Measurements from ENCODE around the gene USP16.

Gene USP16

GRCh38 chr21:29082046-29082815 lies 57.8 kb downstream of the USP16 start:
- H3K79me2 ChIP-seq (ENCODE audit: low read length), result peaks cover 11% of the 10 kb centered on the region; the same call in 1 of the 2 replicates

GRCh38 chr21:29083306-29083705 lies 58.8 kb downstream of the USP16 start:
- no peaks in the 10 kb centered on the region for H3K9me2 ChIP-seq (replicated peaks; ENCODE audit: insufficient read depth, low read length)
- peaks cover 20% of the 10 kb centered on the region for H3K4me1 ChIP-seq (ENCODE audit: low read length)
- H3K9me3 ChIP-seq (replicated peaks; ENCODE audit: insufficient read depth, low read length), result no peaks in the 10 kb centered on the region
- H3K79me2 ChIP-seq (ENCODE audit: low read length), result peaks cover 11% of the 10 kb centered on the region; the same call in 1 of the 2 replicates
- no peaks in the 10 kb centered on the region for H3K27me3 ChIP-seq (replicated peaks; ENCODE audit: insufficient read depth, low read length)
- no peak overlapping the region for H3K27ac ChIP-seq (ENCODE audit: low read length)
- no peaks in the 10 kb centered on the region for H3K36me3 ChIP-seq (replicated peaks; ENCODE audit: insufficient read depth, low read length)
- no peak for DNase-seq
- no peak overlapping the region for H3K9ac ChIP-seq (ENCODE audit: low read length)
- H4K20me1 ChIP-seq (ENCODE audit: insufficient read depth, low read length), result no peaks in the 10 kb centered on the region
- H3K4me2 ChIP-seq (ENCODE audit: low read depth, low read length), result no peak overlapping the region
- peaks cover 9% of the 10 kb centered on the region for H3F3A ChIP-seq (ENCODE audit: insufficient read depth, low read length)
- no peak overlapping the region for H3K4me3 ChIP-seq (ENCODE audit: low read length)
- H2AFZ ChIP-seq (ENCODE audit: low read length), result no peak overlapping the region
- TF ChIP-seq EZH2phosphoT487 (IDR thresholded peaks at IDR 0.05; ENCODE audit: low read length) (no peak), EZH2 (optimal IDR thresholded peaks at IDR 0.05; ENCODE audit: low read depth, low read length) (no peak)
- TF ChIP-seq, protein P1, sequence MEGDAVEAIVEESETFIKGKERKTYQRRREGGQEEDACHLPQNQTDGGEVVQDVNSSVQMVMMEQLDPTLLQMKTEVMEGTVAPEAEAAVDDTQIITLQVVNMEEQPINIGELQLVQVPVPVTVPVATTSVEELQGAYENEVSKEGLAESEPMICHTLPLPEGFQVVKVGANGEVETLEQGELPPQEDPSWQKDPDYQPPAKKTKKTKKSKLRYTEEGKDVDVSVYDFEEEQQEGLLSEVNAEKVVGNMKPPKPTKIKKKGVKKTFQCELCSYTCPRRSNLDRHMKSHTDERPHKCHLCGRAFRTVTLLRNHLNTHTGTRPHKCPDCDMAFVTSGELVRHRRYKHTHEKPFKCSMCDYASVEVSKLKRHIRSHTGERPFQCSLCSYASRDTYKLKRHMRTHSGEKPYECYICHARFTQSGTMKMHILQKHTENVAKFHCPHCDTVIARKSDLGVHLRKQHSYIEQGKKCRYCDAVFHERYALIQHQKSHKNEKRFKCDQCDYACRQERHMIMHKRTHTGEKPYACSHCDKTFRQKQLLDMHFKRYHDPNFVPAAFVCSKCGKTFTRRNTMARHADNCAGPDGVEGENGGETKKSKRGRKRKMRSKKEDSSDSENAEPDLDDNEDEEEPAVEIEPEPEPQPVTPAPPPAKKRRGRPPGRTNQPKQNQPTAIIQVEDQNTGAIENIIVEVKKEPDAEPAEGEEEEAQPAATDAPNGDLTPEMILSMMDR (IDR thresholded peaks at IDR 0.05; ENCODE audit: low read length), result no peak

More at GRCh38 chr21:29082046-29082815, 57.8 kb downstream of the USP16 start:
- Histone ChIP-seq H2AFZ (ENCODE audit: low read length) (no peak overlapping the region), H3K27me3 (replicated peaks; ENCODE audit: insufficient read depth, low read length) (no peaks in the 10 kb centered on the region), H3K9me2 (replicated peaks; ENCODE audit: insufficient read depth, low read length) (no peaks in the 10 kb centered on the region), H3K9ac (ENCODE audit: low read length) (no peak overlapping the region), H3K4me1 (ENCODE audit: low read length) (peaks cover 21% of the 10 kb centered on the region), H4K20me1 (ENCODE audit: insufficient read depth, low read length) (no peaks in the 10 kb centered on the region), H3K27ac (ENCODE audit: low read length) (no peak overlapping the region), H3K36me3 (replicated peaks; ENCODE audit: insufficient read depth, low read length) (no peaks in the 10 kb centered on the region), H3F3A (ENCODE audit: insufficient read depth, low read length) (peaks cover 17% of the 10 kb centered on the region), H3K4me2 (ENCODE audit: low read depth, low read length) (no peak overlapping the region), H3K9me3 (replicated peaks; ENCODE audit: insufficient read depth, low read length) (no peaks in the 10 kb centered on the region), H3K4me3 (ENCODE audit: low read length) (no peak overlapping the region)
- TF ChIP-seq EZH2 (optimal IDR thresholded peaks at IDR 0.05; ENCODE audit: low read depth, low read length) (no peak), EZH2phosphoT487 (IDR thresholded peaks at IDR 0.05; ENCODE audit: low read length) (no peak)
- TF ChIP-seq, protein P1 (IDR thresholded peaks at IDR 0.05; ENCODE audit: low read length), result no peak
- no peak for DNase-seq

DNA sequence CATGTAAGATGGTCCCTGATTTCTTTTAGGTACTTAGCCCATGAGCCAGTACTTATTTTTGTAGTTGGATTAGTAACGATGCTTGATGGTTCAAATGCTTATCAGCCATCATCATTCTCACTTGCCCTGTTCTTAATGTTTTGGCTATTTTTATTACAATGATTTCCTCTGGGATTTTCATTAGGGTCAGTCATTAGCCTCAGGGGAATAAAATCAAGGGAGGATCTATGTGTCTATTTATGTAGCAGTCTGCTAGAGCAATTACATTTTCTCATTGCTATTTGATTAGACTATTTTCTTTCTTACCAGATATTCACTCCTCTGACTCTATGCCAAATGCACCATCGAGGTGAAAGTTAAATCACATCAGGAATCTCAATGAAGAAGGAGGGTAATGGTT lies 59.9 kb downstream of the USP16 start:
- H3K9me2 ChIP-seq (replicated peaks; ENCODE audit: insufficient read depth, low read length), result no peaks in the 10 kb centered on the region
- no peaks in the 10 kb centered on the region for H3K27me3 ChIP-seq (replicated peaks; ENCODE audit: insufficient read depth, low read length)
- TF ChIP-seq EZH2 (optimal IDR thresholded peaks at IDR 0.05; ENCODE audit: low read depth, low read length) (no peak), EZH2phosphoT487 (IDR thresholded peaks at IDR 0.05; ENCODE audit: low read length) (no peak)
- TF ChIP-seq, protein P1 (IDR thresholded peaks at IDR 0.05; ENCODE audit: low read length), result no peak
- H3K27ac ChIP-seq (ENCODE audit: low read length), result no peak overlapping the region
- no peaks in the 10 kb centered on the region for H3F3A ChIP-seq (ENCODE audit: insufficient read depth, low read length)
- H3K79me2 ChIP-seq (ENCODE audit: low read length), result peaks cover 11% of the 10 kb centered on the region; the same call in 1 of the 2 replicates
- no peak overlapping the region for H3K4me3 ChIP-seq (ENCODE audit: low read length)
- H3K36me3 ChIP-seq (replicated peaks; ENCODE audit: insufficient read depth, low read length), result no peaks in the 10 kb centered on the region
- peaks cover 9% of the 10 kb centered on the region for H3K4me1 ChIP-seq (ENCODE audit: low read length)
- H3K4me2 ChIP-seq (ENCODE audit: low read depth, low read length), result no peak overlapping the region
- no peak overlapping the region for H2AFZ ChIP-seq (ENCODE audit: low read length)
- no peak for DNase-seq
- H3K9ac ChIP-seq (ENCODE audit: low read length), result no peak overlapping the region
- H4K20me1 ChIP-seq (ENCODE audit: insufficient read depth, low read length), result no peaks in the 10 kb centered on the region
- no peaks in the 10 kb centered on the region for H3K9me3 ChIP-seq (replicated peaks; ENCODE audit: insufficient read depth, low read length)

Measured in MM.1S (cell line).